ENCODE results near the gene TOPBP1. TPM values are rescaled to one million over a fixed set of nuclear protein-coding genes. Genes with fewer than 3 reads are reported as not detected.

The TOPBP1 gene
- total and polyA plus RNA-seq, 9 of the 15 experiments (the other 6 are each of a cell fraction or from before 2014, with no cell fraction given), result 16.6 to 77.6 (median 58.2) TPM

- Histone ChIP-seq H4K20me1 (replicated peaks; ENCODE audit: control insufficient read depth, insufficient read depth, low read length) (no peaks in the 10 kb centered on the region), H3K4me1 (replicated peaks in 1 of 2; ENCODE audit: control insufficient read depth in 2 of 2, insufficient read depth in 2 of 2, low read length in 2 of 2) (no peaks in the 10 kb centered on the region), H2AFZ (ENCODE audit: low read depth, low read length) (no peak overlapping the region), H3K9me3 (replicated peaks; ENCODE audit: control insufficient read depth, insufficient read depth, low read depth, low read length) (no peaks in the 10 kb centered on the region), H3K9me1 (ENCODE audit: control insufficient read depth, insufficient read depth, low read length) (no peaks in the 10 kb centered on the region), H3K27ac (ENCODE audit: extremely low read depth, low read depth, low read length) (no peak overlapping the region), H3K27me3 (ENCODE audit: control insufficient read depth in 2 of 2, insufficient read depth in 2 of 2, low read length in 2 of 2) (peaks cover 0 to 22% of the 10 kb centered on the region in 2 experiments; a peak in 2 of 5 replicates), H3K4me3 (no peak overlapping the region), H3K9ac (ENCODE audit: insufficient read depth in 1 of 2, low read depth in 2 of 2, low read length in 2 of 2) (no peak overlapping the region), H3K79me2 (ENCODE audit: control insufficient read depth, insufficient read depth, low read length) (no peaks in the 10 kb centered on the region), H3K4me2 (ENCODE audit: insufficient read depth, low read length) (no peak overlapping the region), H3K36me3 (ENCODE audit: control insufficient read depth, insufficient read depth, low read length) (no peaks in the 10 kb centered on the region)
- FAIRE-seq (no peak), ATAC-seq (no peak), DNase-seq (ENCODE audit: extremely low read depth in 1 of 4, low spot score in 3 of 4) (no peak)
- intact Hi-C loops (cut with micrococcal nuclease) (no loop called here), in situ Hi-C loops (cut with MboI) (no loop called here)
- TF ChIP-seq, protein P1, sequence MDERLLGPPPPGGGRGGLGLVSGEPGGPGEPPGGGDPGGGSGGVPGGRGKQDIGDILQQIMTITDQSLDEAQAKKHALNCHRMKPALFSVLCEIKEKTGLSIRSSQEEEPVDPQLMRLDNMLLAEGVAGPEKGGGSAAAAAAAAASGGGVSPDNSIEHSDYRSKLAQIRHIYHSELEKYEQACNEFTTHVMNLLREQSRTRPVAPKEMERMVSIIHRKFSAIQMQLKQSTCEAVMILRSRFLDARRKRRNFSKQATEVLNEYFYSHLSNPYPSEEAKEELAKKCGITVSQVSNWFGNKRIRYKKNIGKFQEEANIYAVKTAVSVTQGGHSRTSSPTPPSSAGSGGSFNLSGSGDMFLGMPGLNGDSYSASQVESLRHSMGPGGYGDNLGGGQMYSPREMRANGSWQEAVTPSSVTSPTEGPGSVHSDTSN (CRISPR knock-in tag; IDR thresholded peaks at IDR 0.05; ENCODE audit: low read depth), result no peak
- TF ChIP-seq, protein P1 (tag; conservative IDR thresholded peaks at IDR 0.05; ENCODE audit: low read depth), result peak; percentile 73
- no peak for TF ChIP-seq ZNF232 (CRISPR knock-in tag; IDR thresholded peaks at IDR 0.05)
- TF ChIP-seq RBBP5 (IDR thresholded peaks at IDR 0.05; ENCODE audit: borderline replicate concordance, insufficient read depth, low read length, poor library complexity, severe bottlenecking), result no peak
- TF ChIP-seq MEIS2 (IDR thresholded peaks at IDR 0.05; ENCODE audit: partially characterized antibody), result peak; percentile 31
- TF ChIP-seq PRPF4 (IDR thresholded peaks at IDR 0.05; ENCODE audit: insufficient read depth, low read depth, low read length, poor library complexity, severe bottlenecking), result no peak
- 0% methylated on average over 6 of the region's 7 CpGs for WGBS (ENCODE audit: insufficient coverage, low coverage, missing lambda C conversion rate)
- ChIA-PET CTCF (ENCODE audit: low intra/inter-chr PET ratio) (no interaction called here), POLR2A (interaction anchor here (0.9 to 1.0 kb wide), 4 partner anchors 10 to 32 kb away, joined by 3 to 7 read pairs (median 4); no protein-coding TSS in a partner anchor)
- BruUV-seq (replicated peaks), result no TSS peak
Observed at GRCh38 chr3:133701435-133702358, 40.0 kb upstream of the TOPBP1 start.
